ELF-1 (cell line): ENCODE results near the gene SORCS3.

Experiments
- DNase-seq: peaks from one replicate; pipeline ENCODE4 v3.0.0-alpha.2; 2016; ENCODE audit warnings: low read depth, low spot score

SORCS3 gene

GRCh38 chr10:105185161-105185560 is 544.1 kb downstream of the SORCS3 start:
- no peak for DNase-seq

DNA sequence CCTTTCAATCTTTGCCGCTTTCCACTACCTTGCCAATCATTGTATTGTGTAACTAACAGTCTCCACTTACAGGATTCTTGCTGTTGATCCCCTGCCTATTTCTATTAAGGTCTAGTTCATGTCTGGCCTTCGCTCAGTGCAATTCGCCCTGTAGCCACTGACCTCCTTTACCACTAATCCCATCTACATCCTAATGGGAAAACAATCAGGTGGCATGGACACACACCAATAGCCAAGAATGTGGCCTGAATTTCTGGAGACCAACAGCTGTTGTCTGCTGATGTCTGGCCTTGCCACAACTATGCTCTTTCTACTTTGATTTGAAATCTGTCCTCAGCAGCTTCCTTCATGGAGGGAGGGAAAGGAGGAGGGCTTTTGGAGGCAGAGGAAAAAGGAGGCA is 546.2 kb downstream of the SORCS3 start:
- DNase-seq = no peak

GRCh38 chr10:105188737-105189462 is 547.8 kb downstream of the SORCS3 start:
- no peak for DNase-seq

GRCh38 chr10:105189463-105189800 is 548.3 kb downstream of the SORCS3 start:
- DNase-seq = no peak

DNA sequence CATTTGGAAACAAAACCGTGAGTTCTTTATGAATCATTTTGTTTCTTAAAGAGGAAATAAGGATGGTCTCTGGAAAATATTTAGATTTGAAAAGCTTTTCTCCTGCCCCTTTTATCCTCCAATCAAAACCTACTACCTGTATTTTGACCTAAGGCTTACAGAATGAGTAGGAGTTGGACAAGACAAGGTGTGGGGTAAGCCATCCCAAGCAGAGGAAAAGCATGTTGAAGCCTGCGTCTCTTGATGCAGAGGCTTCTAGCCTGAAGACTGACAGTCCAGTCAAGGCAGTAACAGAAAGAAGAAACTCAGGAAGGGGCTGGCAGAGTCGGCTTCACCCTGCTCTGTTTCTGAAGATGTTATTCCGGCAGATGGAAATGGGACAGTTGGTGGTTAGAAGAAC is 551.1 kb downstream of the SORCS3 start:
- DNase-seq = no peak

- no peak for DNase-seq
These were observed 551.8 kb downstream of the SORCS3 start for GRCh38 chr10:105192861-105193260.

DNA sequence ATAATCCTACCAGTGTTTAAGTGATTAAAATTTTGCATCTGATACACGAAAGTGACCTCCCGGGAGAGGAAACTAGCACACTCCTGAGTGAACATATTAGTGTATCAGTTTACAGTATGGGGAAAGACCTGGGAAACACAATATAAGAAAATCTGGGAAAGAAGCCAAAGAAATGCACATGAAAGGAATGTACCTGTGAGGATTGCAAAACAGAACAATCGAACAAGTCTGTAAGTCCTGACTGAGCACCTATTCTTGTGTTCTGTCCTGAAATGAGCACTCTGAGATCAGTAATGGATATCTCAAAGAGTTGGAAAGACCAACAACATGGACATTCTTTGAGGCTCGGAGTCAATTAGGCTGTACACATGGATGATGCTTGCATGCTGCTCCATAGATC is 554.7 kb downstream of the SORCS3 start:
- DNase-seq = no peak

DNA sequence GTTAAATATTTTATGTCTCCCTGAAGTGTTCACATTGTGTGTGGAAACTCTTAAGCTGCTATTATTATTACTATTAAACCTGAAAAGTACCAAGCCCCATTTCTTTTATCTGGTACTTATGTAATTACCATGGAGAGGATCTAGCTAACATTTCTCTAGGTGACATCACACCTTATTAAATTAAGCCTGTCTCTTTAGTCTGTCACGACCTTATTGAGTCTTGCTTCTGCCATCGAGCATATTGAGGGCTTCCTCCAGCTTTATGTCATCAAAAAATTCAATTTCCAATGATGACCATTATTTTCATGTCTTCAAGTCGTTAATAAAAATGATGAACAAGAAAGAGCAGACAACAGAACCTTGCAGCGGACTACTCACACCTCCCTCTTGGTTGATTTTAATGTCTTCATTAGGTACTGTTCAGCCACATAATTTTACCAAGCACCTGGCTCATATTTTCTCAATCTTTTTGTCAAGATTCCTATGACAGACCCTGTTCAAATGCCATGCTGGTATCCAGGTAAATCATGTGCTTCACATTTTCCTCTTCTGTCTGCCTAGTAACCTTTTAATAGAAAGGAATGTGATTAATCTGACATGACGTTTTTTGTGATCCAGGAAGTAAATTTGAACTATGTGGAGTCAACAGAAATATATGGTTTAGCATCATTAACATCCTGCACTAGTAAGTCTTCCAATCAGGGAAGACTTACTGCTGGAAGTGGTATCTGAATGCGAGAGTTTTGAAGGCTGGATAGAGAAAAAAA is 556.7 kb downstream of the SORCS3 start:
- DNase-seq = no peak

DNA sequence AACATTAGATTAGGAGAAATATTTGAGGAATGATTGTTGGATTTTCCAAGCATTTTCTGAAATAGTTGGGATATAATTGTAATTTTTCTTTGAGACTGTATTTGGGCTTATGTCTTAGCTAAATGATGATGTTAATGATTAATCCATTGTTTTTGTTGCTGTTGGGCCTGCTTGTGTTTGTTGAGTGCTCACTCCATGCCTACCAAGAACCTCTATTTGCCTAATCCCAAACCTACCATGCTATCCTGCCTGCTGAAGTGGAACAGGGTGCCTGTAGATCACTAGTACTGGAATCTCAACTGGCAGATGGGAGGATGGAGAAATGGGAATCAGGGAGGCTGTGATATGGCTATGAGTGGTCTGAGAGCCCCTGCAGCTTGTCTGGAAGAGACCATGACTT is 565.5 kb downstream of the SORCS3 start:
- no peak for DNase-seq

DNA sequence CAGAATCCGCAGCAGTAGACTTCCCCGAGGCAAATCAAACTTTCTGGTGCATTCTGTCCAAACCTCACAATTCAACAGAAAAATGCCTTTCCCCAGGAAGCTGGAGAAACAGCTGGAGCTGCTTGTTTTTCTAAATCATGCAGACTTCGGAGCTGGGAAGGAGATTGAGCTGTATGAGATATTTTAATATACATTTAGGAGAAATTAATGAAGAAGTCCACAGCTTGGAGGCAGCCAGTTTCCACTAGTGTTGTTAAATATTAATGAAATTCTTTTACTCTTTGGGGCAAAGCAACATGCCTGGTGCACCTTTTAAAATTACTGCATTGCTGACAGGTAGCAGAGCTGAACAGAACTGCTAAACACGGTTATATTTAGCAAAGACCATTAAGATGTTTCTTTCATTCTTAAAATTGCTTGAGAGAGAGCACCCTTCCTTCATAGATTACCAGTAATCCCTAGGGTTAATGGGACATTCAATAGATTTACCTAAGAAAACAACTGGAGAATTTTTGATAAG is 566.4 kb downstream of the SORCS3 start:
- no peak for DNase-seq

GRCh38 chr10:105210546-105210945 is 569.5 kb downstream of the SORCS3 start:
- no peak for DNase-seq

GRCh38 chr10:105237685-105238084 is 596.6 kb downstream of the SORCS3 start:
- no peak for DNase-seq

DNA sequence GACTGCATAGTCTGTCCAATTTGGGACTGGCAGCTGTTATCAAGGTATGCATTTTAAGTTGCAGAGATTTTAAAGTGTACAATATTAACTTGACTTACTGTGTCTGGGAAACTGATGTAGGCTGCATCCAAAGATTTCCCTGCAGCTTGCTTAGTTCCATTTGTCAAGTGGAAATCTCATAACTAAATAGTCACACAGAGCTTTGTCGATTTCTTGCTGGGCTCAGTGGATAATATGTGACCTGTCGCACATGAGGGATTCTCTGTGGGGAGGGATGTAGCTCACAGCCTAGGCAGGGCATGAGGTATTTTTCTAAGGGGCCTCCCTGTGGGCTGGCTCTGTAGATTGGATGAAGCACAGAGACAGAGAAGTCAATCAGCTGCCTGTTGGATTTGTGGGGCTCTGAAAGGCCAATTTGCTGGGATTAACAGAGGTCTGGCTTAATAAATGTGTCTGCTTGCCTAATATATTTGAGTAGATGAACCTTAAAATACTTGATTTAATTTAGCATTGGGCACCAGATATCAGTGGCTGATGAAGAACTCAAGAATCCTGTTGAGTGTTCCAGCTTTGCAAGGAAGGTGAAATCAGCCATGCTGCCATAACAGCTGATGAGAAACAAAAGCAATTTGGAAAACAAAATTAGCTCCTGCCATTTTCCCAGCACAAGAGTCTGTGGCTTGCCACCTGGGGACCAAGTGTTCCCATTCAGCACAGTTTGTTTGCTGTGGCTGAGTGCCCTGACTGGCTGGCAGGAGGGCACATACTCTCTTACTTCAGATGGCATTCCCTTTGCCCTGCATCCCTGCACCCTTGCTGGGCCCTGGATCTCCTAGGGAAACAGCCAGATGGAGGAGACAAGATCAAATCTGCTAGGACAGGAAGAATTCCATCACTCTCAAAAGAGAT is 598.5 kb downstream of the SORCS3 start:
- DNase-seq = no peak

GRCh38 chr10:105241254-105241653 is 600.2 kb downstream of the SORCS3 start:
- no peak for DNase-seq

- DNase-seq = no peak
These were observed 602.3 kb downstream of the SORCS3 start for GRCh38 chr10:105243381-105243780.

GRCh38 chr10:105243825-105244224 is 602.7 kb downstream of the SORCS3 start:
- DNase-seq = no peak

GRCh38 chr10:105247831-105248499 is 606.9 kb downstream of the SORCS3 start:
- no peak for DNase-seq

- no peak for DNase-seq
These were observed 611.8 kb downstream of the SORCS3 start for GRCh38 chr10:105252911-105253310.

- no peak for DNase-seq
These were observed 612.6 kb downstream of the SORCS3 start for GRCh38 chr10:105253515-105254212.

GRCh38 chr10:105258036-105258673 is 617.1 kb downstream of the SORCS3 start:
- no peak for DNase-seq
